Amygdala (tissue), 56 donors: ENCODE results near the gene SRP9.
"Not testable (repeated sequence)": the region's sequence is repeated elsewhere in the genome, so short reads cannot be mapped to it uniquely, and the experiment has no call there.

Experiments used
- DNase-seq, 56 donors: peaks; one replicate each; lab custom pipeline; 2025; lab: John Stamatoyannopoulos, UW

The SRP9 gene

DNA sequence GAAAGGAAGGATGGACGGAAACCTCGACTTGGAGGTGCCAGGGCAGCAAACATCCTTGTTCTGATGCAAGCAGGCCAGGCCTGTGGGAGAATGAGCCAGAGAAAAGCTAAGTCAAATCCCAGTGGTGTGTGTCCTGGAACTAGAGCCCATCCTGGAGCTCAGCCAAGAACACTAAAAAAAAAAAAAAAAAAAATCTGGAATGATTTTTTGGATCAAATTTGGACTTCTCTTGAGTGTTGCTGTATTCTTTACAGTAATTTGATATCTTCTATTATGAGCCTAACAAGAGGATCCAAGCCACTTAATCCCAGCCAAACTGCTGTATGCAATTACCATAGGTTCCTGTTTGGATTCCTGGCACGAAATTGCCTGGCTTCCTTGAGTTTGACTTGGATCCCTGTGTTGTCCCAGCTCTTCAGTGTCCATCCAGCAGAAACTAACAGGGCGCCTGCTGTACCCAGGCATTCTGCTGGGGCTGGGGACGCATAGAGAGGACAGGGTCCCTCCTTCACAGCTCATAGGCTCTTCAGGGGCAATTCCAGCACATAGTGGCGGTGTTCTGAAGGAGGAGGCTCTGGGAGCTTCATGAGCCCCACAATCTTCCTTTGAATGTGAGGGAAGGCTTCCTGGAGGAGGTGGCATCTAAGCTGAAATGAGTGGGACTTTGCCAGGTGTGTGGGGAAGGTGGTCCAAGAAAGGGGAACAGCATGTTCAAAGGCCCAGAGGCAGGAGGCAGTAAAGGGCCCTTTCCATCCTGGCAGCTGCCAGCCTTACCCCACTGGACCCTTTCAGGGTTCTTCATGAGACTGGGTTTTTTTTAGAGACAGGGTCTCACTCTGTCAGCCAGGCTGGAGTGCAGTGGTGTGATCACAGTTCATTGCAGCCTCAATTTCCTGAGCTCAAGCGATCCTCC, 57.0 kb downstream of the SRP9 start:
- DNase-seq = peak in 6 of 56 donors; percentile 15 to 54 (median 28)

DNA sequence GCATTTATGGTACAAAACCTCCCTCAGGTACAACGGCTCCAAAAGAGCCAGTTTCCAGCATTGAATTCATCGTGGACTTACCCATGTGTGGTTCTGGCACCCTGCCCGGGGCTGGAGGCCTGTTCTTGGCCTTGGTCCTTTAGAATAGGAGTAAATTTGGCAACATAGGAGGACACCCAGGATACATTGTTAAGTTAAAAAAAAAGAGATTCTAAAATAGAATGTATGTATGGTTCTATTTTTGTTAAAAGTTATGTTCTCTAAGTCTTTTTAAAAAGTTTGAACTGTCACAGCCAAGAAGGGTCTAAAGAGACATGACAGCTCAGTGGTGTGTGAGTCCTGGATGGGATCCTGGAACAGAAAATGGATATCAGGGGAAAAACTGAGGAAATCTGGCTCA, 58.2 kb downstream of the SRP9 start:
- DNase-seq = peak in 2 of 56 donors; percentile 15 to 35

DNA sequence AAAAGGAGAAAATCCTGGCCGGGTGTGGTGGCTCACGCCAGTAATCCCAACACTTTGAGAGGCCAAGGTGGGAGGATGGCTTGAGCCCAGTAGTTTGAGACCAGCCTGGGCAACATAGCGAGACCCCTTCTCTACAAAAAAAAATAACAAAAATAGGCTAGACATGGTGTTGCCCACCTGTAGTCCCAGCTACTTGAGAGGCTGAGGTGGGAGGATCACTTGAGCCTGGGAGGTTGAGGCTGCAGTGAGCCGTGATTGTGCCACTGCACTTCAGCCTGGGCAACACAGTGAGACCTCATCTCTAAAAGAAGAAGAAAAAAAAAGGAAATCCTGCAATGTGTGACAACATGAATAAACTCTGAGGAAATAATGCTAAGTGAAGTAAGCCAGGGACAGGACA, 58.7 kb downstream of the SRP9 start:
- not testable (repeated sequence) for DNase-seq

DNA sequence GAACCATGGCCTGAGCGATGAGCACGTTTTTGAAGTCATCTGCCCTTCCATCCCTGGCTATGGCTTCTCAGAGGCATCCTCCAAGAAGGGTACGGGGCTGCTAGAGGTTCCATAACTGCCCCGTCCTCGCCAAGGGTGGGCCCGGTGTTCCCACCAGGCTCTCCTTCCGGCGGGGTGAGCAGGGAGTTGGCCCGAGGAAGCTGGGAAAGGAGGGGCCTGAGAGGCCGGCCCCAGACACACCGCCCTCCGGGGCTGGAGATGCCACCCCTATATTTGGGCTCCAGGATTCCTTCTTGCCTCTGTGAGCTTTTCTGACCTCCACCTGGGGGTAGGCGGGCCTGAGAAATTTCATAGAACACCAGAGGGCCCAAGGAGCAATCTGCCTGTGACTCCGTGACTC, 61.2 kb downstream of the SRP9 start:
- DNase-seq = no peak
